Measurements from ENCODE around the gene SMPD4. TPM values are rescaled to one million over a fixed set of nuclear protein-coding genes. Genes with fewer than 3 reads are reported as not detected.
"Not testable (repeated sequence)": the region's sequence is repeated elsewhere in the genome, so short reads cannot be mapped to it uniquely, and the experiment has no call there.

The SMPD4 gene
- total and polyA plus RNA-seq, 2 of the 8 experiments (the other 6 are each of a cell fraction or from before 2014, with no cell fraction given) = 102 to 106 TPM

GRCh38 chr2:130138841-130139251 is 42.6 kb downstream of the SMPD4 start:
- POLR2A ChIA-PET (ENCODE audit: partially characterized antibody); FAIRE-seq: not testable (repeated sequence)

GRCh38 chr2:130138326-130138725 is 43.1 kb downstream of the SMPD4 start:
- H3K4me2 ChIP-seq (ENCODE audit: insufficient read depth in 1 of 2, low read depth in 2 of 2, low read length in 2 of 2); H3K18ac ChIP-seq (ENCODE audit: extremely low read depth, low read length); H2BK12ac ChIP-seq (ENCODE audit: low read depth, low read length); H3K23me2 ChIP-seq (ENCODE audit: low read depth, low read length); H4K5ac ChIP-seq (ENCODE audit: insufficient read length, low read depth, low read length); H2BK5ac ChIP-seq (ENCODE audit: low read depth, low read length); H3K4ac ChIP-seq (replicated peaks; ENCODE audit: insufficient read length, low read depth, low read length); H3K79me2 ChIP-seq (ENCODE audit: control insufficient read depth in 1 of 2, insufficient read depth in 2 of 2, low read length in 2 of 2); POLR2A ChIA-PET (ENCODE audit: partially characterized antibody); CTCF ChIA-PET (ENCODE audit: partially characterized antibody); H3K27ac ChIP-seq (ENCODE audit: low read depth, low read length); H3K79me1 ChIP-seq (ENCODE audit: low read depth, low read length); H3K4me3 ChIP-seq (ENCODE audit: extremely low read depth in 1 of 4, insufficient read depth in 2 of 4, low read depth in 3 of 4, low read length in 4 of 4); H4K8ac ChIP-seq (ENCODE audit: extremely low read depth, insufficient read depth, low read length); H2AK5ac ChIP-seq (ENCODE audit: low read depth, low read length); H3K9me3 ChIP-seq (ENCODE audit: insufficient read depth in 2 of 2, low read depth in 1 of 2, low read length in 1 of 2); H2BK15ac ChIP-seq (ENCODE audit: low read length); H3K36me3 ChIP-seq (ENCODE audit: control insufficient read depth in 2 of 4, insufficient read depth in 4 of 4, low read length in 3 of 4); H3K14ac ChIP-seq (ENCODE audit: insufficient read length); H2BK20ac ChIP-seq (ENCODE audit: low read length); H3K27me3 ChIP-seq (replicated peaks in 1 of 4; ENCODE audit: control insufficient read depth in 3 of 4, extremely low read depth in 1 of 4, insufficient read depth in 3 of 4, low read length in 3 of 4); H3K4me1 ChIP-seq (replicated peaks in 1 of 4; ENCODE audit: control insufficient read depth in 3 of 4, insufficient read depth in 4 of 4, low read length in 3 of 4); H2AFZ ChIP-seq (ENCODE audit: low read length); H3K56ac ChIP-seq (replicated peaks; ENCODE audit: insufficient read length, low read depth, low read length); FAIRE-seq; H3K9ac ChIP-seq (replicated peaks in 1 of 4; ENCODE audit: extremely low read depth in 1 of 4, low read depth in 3 of 4, low read length in 3 of 4); H2BK120ac ChIP-seq (replicated peaks; ENCODE audit: low read depth, low read length); H3K23ac ChIP-seq (ENCODE audit: insufficient read length); H4K91ac ChIP-seq (replicated peaks; ENCODE audit: insufficient read length, low read length); H4K20me1 ChIP-seq (replicated peaks in 1 of 2; ENCODE audit: control insufficient read depth in 1 of 2, insufficient read depth in 2 of 2, low read length in 2 of 2): not testable (repeated sequence)
- WGBS, 2 experiments (ENCODE audit: extremely low coverage in 1 of 2, insufficient coverage in 1 of 2, insufficient read length in 1 of 2, insufficient replicate concordance in 2 of 2, low coverage in 1 of 2, low lambda C conversion rate in 2 of 2, missing lambda C conversion rate in 1 of 2) = 94% methylated on average over 3 of the region's 13 CpGs; no CpG with 5 or more reads in 1 of the 2 experiments
- peak in 1 of 2 experiments; percentile 22 for DNase-seq (ENCODE audit: low read depth in 1 of 2, low spot score in 2 of 2)

More at GRCh38 chr2:130138841-130139251, 42.6 kb downstream of the SMPD4 start:
- H3K79me1 ChIP-seq (ENCODE audit: low read depth, low read length); H3K27me3 ChIP-seq (replicated peaks in 1 of 4; ENCODE audit: control insufficient read depth in 3 of 4, extremely low read depth in 1 of 4, insufficient read depth in 3 of 4, low read length in 3 of 4); CTCF ChIA-PET (ENCODE audit: partially characterized antibody); H4K8ac ChIP-seq (ENCODE audit: extremely low read depth, insufficient read depth, low read length); H3K23ac ChIP-seq (ENCODE audit: insufficient read length); H2BK15ac ChIP-seq (ENCODE audit: low read length); H2BK5ac ChIP-seq (ENCODE audit: low read depth, low read length); H2BK12ac ChIP-seq (ENCODE audit: low read depth, low read length); H3K23me2 ChIP-seq (ENCODE audit: low read depth, low read length); H3K56ac ChIP-seq (replicated peaks; ENCODE audit: insufficient read length, low read depth, low read length); H3K4ac ChIP-seq (replicated peaks; ENCODE audit: insufficient read length, low read depth, low read length); H3K27ac ChIP-seq (ENCODE audit: low read depth, low read length); H3K18ac ChIP-seq (ENCODE audit: extremely low read depth, low read length); H4K91ac ChIP-seq (replicated peaks; ENCODE audit: insufficient read length, low read length); H4K5ac ChIP-seq (ENCODE audit: insufficient read length, low read depth, low read length); H3K4me1 ChIP-seq (replicated peaks in 1 of 4; ENCODE audit: control insufficient read depth in 3 of 4, insufficient read depth in 4 of 4, low read length in 3 of 4); H2BK120ac ChIP-seq (replicated peaks; ENCODE audit: low read depth, low read length); H3K9me3 ChIP-seq (ENCODE audit: insufficient read depth in 2 of 2, low read depth in 1 of 2, low read length in 1 of 2); H3K4me3 ChIP-seq (ENCODE audit: extremely low read depth in 1 of 4, insufficient read depth in 2 of 4, low read depth in 3 of 4, low read length in 4 of 4); H3K79me2 ChIP-seq (ENCODE audit: control insufficient read depth in 1 of 2, insufficient read depth in 2 of 2, low read length in 2 of 2); H3K14ac ChIP-seq (ENCODE audit: insufficient read length); H4K20me1 ChIP-seq (replicated peaks in 1 of 2; ENCODE audit: control insufficient read depth in 1 of 2, insufficient read depth in 2 of 2, low read length in 2 of 2); H3K4me2 ChIP-seq (ENCODE audit: insufficient read depth in 1 of 2, low read depth in 2 of 2, low read length in 2 of 2); H3K36me3 ChIP-seq (ENCODE audit: control insufficient read depth in 2 of 4, insufficient read depth in 4 of 4, low read length in 3 of 4); H2AK5ac ChIP-seq (ENCODE audit: low read depth, low read length); H3K9ac ChIP-seq (replicated peaks in 1 of 4; ENCODE audit: extremely low read depth in 1 of 4, low read depth in 3 of 4, low read length in 3 of 4); H2AFZ ChIP-seq (ENCODE audit: low read length); H2BK20ac ChIP-seq (ENCODE audit: low read length): not testable (repeated sequence)
- DNase-seq (ENCODE audit: low read depth in 1 of 2, low spot score in 2 of 2) = peak in 1 of 2 experiments; percentile 33
- 93% methylated on average over 11 of the region's 15 CpGs; no CpG with 5 or more reads in 1 of the 2 experiments for WGBS, 2 experiments (ENCODE audit: extremely low coverage in 1 of 2, insufficient coverage in 1 of 2, insufficient read length in 1 of 2, insufficient replicate concordance in 2 of 2, low coverage in 1 of 2, low lambda C conversion rate in 2 of 2, missing lambda C conversion rate in 1 of 2)
